ENCODE results near the gene PAX4. TPM values are rescaled to one million over a fixed set of nuclear protein-coding genes. Genes with fewer than 3 reads are reported as not detected.
A peak's percentile ranks its signal among the peaks of the same experiment; 100 is the strongest.

Gene PAX4
- total and polyA plus RNA-seq, 9 of the 15 experiments (the other 6 are each of a cell fraction or from before 2014, with no cell fraction given) = not detected

DNA sequence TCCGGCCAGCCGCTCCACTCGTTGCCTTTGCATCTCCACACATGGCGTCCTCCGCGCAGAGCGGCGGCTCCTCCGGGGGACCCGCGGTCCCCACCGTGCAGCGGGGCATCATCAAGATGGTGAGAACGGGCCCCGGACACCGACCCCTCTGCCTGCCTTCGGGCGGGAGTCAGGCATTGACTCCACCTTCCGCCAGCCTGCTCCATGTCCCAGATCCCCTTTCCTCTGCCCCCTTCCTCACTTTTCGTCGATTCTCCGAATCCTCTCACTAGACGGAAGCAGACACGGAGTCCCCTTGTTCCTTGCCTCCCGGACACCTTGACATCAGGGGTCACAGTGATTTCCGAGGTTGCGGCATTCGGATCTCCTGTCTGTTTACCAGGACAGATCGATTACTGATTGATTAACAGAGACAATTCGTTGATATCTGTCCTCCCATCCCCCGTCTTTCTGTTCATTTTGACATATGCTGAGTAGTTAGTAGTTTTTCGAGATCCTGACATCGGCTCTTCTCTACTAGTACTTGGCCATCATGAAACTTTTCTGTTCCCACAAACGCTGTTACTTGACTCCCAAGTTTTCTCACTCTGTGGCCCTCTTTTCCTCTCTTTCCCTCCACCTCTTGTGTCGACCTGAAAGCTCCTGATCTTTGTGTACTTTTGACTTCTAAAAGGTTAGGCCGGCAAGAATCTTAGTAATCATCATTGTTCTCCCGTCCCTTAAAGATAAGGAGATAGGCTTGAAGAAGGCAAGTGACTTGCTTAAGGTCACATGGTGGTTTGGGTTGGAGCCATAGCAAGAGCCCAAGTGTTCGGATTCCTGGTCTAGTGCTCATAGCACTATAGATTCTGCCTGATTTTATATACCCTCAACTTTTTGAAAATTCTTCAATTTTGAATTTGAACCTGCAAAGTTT, 34.6 kb upstream of the PAX4 start (continued):
- TF ChIP-seq CHCHD3 (CRISPR knock-in tag; IDR thresholded peaks at IDR 0.05) (0 out of 2 replicates have a peak, but pooled peaks have one; percentile 12), TOE1 (IDR thresholded peaks at IDR 0.05; ENCODE audit: borderline replicate concordance) (peak; percentile 19), TOE1 (CRISPR knock-in tag; IDR thresholded peaks at IDR 0.05; ENCODE audit: borderline replicate concordance, low read depth) (no peak), ZBTB17 (CRISPR knock-in tag; IDR thresholded peaks at IDR 0.05) (no peak), ZNF282 (CRISPR knock-in tag; IDR thresholded peaks at IDR 0.05) (no peak), NR3C1 (CRISPR knock-in tag; IDR thresholded peaks at IDR 0.05) (no peak), HDAC3 (IDR thresholded peaks at IDR 0.05; ENCODE audit: borderline replicate concordance, partially characterized antibody) (no peak), EP300 (IDR thresholded peaks at IDR 0.05; ENCODE audit: low read length) (no peak), HNRNPH1 (optimal IDR thresholded peaks at IDR 0.05; ENCODE audit: low read depth, low read length) (no peak), TCF3 (CRISPR knock-in tag; IDR thresholded peaks at IDR 0.05) (no peak), ZBTB9 (CRISPR knock-in tag; IDR thresholded peaks at IDR 0.05) (peak; percentile 36; the same call in 1 of the 2 replicates), ZBTB34 (CRISPR knock-in tag; IDR thresholded peaks at IDR 0.05) (no peak), ZNF830 (CRISPR knock-in tag; IDR thresholded peaks at IDR 0.05) (peak; percentile 56; the same call in 1 of the 2 replicates), ZBTB2 (IDR thresholded peaks at IDR 0.05) (no peak; the same call in 1 of the 2 replicates), TARDBP (IDR thresholded peaks at IDR 0.05) (peak; percentile 78; the same call in 1 of the 2 replicates)
- TF ChIP-seq, protein P1, sequence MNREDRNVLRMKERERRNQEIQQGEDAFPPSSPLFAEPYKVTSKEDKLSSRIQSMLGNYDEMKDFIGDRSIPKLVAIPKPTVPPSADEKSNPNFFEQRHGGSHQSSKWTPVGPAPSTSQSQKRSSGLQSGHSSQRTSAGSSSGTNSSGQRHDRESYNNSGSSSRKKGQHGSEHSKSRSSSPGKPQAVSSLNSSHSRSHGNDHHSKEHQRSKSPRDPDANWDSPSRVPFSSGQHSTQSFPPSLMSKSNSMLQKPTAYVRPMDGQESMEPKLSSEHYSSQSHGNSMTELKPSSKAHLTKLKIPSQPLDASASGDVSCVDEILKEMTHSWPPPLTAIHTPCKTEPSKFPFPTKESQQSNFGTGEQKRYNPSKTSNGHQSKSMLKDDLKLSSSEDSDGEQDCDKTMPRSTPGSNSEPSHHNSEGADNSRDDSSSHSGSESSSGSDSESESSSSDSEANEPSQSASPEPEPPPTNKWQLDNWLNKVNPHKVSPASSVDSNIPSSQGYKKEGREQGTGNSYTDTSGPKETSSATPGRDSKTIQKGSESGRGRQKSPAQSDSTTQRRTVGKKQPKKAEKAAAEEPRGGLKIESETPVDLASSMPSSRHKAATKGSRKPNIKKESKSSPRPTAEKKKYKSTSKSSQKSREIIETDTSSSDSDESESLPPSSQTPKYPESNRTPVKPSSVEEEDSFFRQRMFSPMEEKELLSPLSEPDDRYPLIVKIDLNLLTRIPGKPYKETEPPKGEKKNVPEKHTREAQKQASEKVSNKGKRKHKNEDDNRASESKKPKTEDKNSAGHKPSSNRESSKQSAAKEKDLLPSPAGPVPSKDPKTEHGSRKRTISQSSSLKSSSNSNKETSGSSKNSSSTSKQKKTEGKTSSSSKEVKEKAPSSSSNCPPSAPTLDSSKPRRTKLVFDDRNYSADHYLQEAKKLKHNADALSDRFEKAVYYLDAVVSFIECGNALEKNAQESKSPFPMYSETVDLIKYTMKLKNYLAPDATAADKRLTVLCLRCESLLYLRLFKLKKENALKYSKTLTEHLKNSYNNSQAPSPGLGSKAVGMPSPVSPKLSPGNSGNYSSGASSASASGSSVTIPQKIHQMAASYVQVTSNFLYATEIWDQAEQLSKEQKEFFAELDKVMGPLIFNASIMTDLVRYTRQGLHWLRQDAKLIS (CRISPR knock-in tag; IDR thresholded peaks at IDR 0.05) = peak; percentile 12
- TF ChIP-seq, protein P2, sequence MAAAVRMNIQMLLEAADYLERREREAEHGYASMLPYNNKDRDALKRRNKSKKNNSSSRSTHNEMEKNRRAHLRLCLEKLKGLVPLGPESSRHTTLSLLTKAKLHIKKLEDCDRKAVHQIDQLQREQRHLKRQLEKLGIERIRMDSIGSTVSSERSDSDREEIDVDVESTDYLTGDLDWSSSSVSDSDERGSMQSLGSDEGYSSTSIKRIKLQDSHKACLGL (CRISPR knock-in tag; IDR thresholded peaks at IDR 0.05; ENCODE audit: borderline replicate concordance, poor library complexity, severe bottlenecking) = no peak

Data from K562 (cell line).